ENCODE data around the gene UST. TPM values are rescaled to one million over a fixed set of nuclear protein-coding genes. Genes with fewer than 3 reads are reported as not detected.

Gene UST
- total and polyA plus RNA-seq, 2 of the 8 experiments (the other 6 are each of a cell fraction or from before 2014, with no cell fraction given) = 13.5 to 34.5 TPM

- H3K36me3 ChIP-seq (ENCODE audit: control insufficient read depth in 2 of 4, insufficient read depth in 4 of 4, low read length in 3 of 4) = no peaks in the 10 kb centered on the region
- H3K9me3 ChIP-seq (ENCODE audit: insufficient read depth in 2 of 2, low read depth in 1 of 2, low read length in 1 of 2) = 0 out of 4 replicates have a peak, but pooled peaks cover 0 to 2% of the 10 kb centered on the region in 2 experiments
- no peak overlapping the region for H3K9ac ChIP-seq (replicated peaks in 1 of 4; ENCODE audit: extremely low read depth in 1 of 4, low read depth in 3 of 4, low read length in 3 of 4)
- H3K23me2 ChIP-seq (ENCODE audit: low read depth, low read length) = no peaks in the 10 kb centered on the region
- no peak overlapping the region for H3K27ac ChIP-seq (ENCODE audit: low read depth, low read length)
- 83% methylated on average over 4 of the region's 4 CpGs; no CpG with 5 or more reads in 1 of the 2 experiments for WGBS, 2 experiments (ENCODE audit: extremely low coverage in 1 of 2, insufficient coverage in 1 of 2, insufficient read length in 1 of 2, insufficient replicate concordance in 2 of 2, low coverage in 1 of 2, low lambda C conversion rate in 2 of 2, missing lambda C conversion rate in 1 of 2)
- H2AFZ ChIP-seq (ENCODE audit: low read length) = no peak overlapping the region
- H3K18ac ChIP-seq (ENCODE audit: extremely low read depth, low read length) = no peak overlapping the region
- no peaks in the 10 kb centered on the region for H4K20me1 ChIP-seq (replicated peaks in 1 of 2; ENCODE audit: control insufficient read depth in 1 of 2, insufficient read depth in 2 of 2, low read length in 2 of 2)
- no peaks in the 10 kb centered on the region for H3K79me1 ChIP-seq (ENCODE audit: low read depth, low read length)
- no peak overlapping the region for H2BK12ac ChIP-seq (ENCODE audit: low read depth, low read length)
- H3K4ac ChIP-seq (replicated peaks; ENCODE audit: insufficient read length, low read depth, low read length) = no peak overlapping the region
- no peaks in the 10 kb centered on the region for H3K27me3 ChIP-seq (replicated peaks in 1 of 4; ENCODE audit: control insufficient read depth in 3 of 4, extremely low read depth in 1 of 4, insufficient read depth in 3 of 4, low read length in 3 of 4)
- ChIA-PET CTCF (ENCODE audit: partially characterized antibody) (no interaction called here), POLR2A (ENCODE audit: partially characterized antibody) (no interaction called here)
- H3K4me3 ChIP-seq (ENCODE audit: extremely low read depth in 1 of 4, insufficient read depth in 2 of 4, low read depth in 3 of 4, low read length in 4 of 4) = no peak overlapping the region
- H4K8ac ChIP-seq (ENCODE audit: extremely low read depth, insufficient read depth, low read length) = no peak overlapping the region
- DNase-seq (ENCODE audit: low read depth in 1 of 2, low spot score in 2 of 2) = no peak
- no peak overlapping the region for H2BK5ac ChIP-seq (ENCODE audit: low read depth, low read length)
- no peak overlapping the region for H2BK15ac ChIP-seq (ENCODE audit: low read length)
- peaks cover 3 to 5% (median 4%) of the 10 kb centered on the region in 4 experiments; a peak in 4 of 7 replicates for H3K4me1 ChIP-seq (replicated peaks in 1 of 4; ENCODE audit: control insufficient read depth in 3 of 4, insufficient read depth in 4 of 4, low read length in 3 of 4)
- H2BK20ac ChIP-seq (ENCODE audit: low read length) = no peak overlapping the region
- H4K5ac ChIP-seq (ENCODE audit: insufficient read length, low read depth, low read length) = no peak overlapping the region
- H3K79me2 ChIP-seq (ENCODE audit: control insufficient read depth in 1 of 2, insufficient read depth in 2 of 2, low read length in 2 of 2) = no peaks in the 10 kb centered on the region
- H2BK120ac ChIP-seq (replicated peaks; ENCODE audit: low read depth, low read length) = no peak overlapping the region
- no peak overlapping the region for H2AK5ac ChIP-seq (ENCODE audit: low read depth, low read length)
- no peak for FAIRE-seq
- H3K14ac ChIP-seq (ENCODE audit: insufficient read length) = no peak overlapping the region
- no peak overlapping the region for H3K56ac ChIP-seq (replicated peaks; ENCODE audit: insufficient read length, low read depth, low read length)
- H4K91ac ChIP-seq (replicated peaks; ENCODE audit: insufficient read length, low read length) = no peak overlapping the region
- H3K4me2 ChIP-seq (ENCODE audit: insufficient read depth in 1 of 2, low read depth in 2 of 2, low read length in 2 of 2) = no peak overlapping the region
- no peak overlapping the region for H3K23ac ChIP-seq (ENCODE audit: insufficient read length)
- no peak for TF ChIP-seq JUN (IDR thresholded peaks at IDR 0.05; ENCODE audit: low read depth, low read length)
- no peak for TF ChIP-seq ZNF274 (IDR thresholded peaks at IDR 0.05; ENCODE audit: borderline replicate concordance, extremely low read depth, low read length)
- TF ChIP-seq SP4 (IDR thresholded peaks at IDR 0.05; ENCODE audit: low read length) = no peak
- no peak for TF ChIP-seq RAD21 (IDR thresholded peaks at IDR 0.05 in 1 of 2, conservative IDR thresholded peaks at IDR 0.05 in 1 of 2; ENCODE audit: low read depth in 2 of 2, low read length in 2 of 2)
- no peak for TF ChIP-seq SIX5 (IDR thresholded peaks at IDR 0.05; ENCODE audit: low read depth, low read length)
- TF ChIP-seq NRF1 (IDR thresholded peaks at IDR 0.05; ENCODE audit: low read depth, low read length) = no peak
- no peak for TF ChIP-seq ASH2L (IDR thresholded peaks at IDR 0.05; ENCODE audit: low read length)
- no peak for TF ChIP-seq RFX5 (IDR thresholded peaks at IDR 0.05; ENCODE audit: borderline replicate concordance, low read depth, low read length)
- TF ChIP-seq TAF7 (optimal IDR thresholded peaks at IDR 0.05; ENCODE audit: borderline replicate concordance, low read depth, low read length) = no peak
- TF ChIP-seq SRF (IDR thresholded peaks at IDR 0.05; ENCODE audit: low read depth, low read length) = no peak
- TF ChIP-seq KDM1A (IDR thresholded peaks at IDR 0.05; ENCODE audit: borderline replicate concordance, low read length) = no peak
- TF ChIP-seq CHD1 (IDR thresholded peaks at IDR 0.05; ENCODE audit: low read depth, low read length) = no peak
- TF ChIP-seq GABPA (IDR thresholded peaks at IDR 0.05; ENCODE audit: borderline replicate concordance, insufficient read depth, low read length) = no peak
- no peak for TF ChIP-seq BCL11A (IDR thresholded peaks at IDR 0.05; ENCODE audit: low read depth in 2 of 2, low read length in 2 of 2)
- TF ChIP-seq PHF8 (conservative IDR thresholded peaks at IDR 0.05; ENCODE audit: low read depth, low read length) = no peak
These were observed 352.0 kb downstream of the UST start for GRCh38 chr6:149098700-149099276.

All from H1 (cell line).